ENCODE measurements around the gene SKI.

SKI gene

DNA sequence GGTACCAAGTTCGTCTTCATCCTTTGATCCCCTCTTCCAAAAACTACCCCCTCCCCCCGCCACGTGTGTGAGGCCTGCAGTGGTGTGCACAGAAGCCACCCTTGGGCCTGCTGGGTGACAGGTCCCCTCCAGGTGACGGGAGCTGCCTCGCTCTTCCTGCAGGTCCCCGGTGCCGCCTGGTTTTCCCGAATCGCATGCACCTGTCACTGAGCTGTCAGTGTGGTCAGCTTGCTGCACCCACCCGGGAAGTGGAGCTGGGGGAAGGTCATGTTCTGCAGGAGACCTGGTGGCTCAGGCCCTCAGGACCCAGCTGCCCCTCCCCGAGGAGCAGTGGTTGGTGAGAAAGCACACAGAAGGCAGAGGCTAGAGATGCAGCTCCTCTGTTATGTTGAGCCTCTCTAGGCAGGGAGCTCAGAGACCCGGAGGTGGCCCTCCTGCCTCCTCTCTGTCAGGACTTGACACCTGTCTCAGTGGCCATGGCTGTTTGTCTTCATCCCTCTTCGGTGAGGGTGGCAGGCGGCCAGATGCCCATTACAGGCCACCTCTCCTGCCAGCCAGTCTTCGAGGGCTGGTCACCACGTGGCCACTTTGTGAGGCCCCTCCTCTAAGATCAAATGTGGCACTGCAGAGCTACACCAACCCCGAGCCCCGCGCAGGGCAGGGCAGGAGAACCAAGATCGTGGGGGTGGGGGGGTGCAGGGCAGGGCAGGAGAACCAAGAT lies 60.9 kb downstream of the SKI start:
- Histone ChIP-seq H3K4ac (ENCODE audit: low read length) (no peak overlapping the region), H2BK5ac (ENCODE audit: low read length) (no peak overlapping the region), H3K27ac (replicated peaks; ENCODE audit: low read length) (no peak overlapping the region), H3K36me3 (replicated peaks in 1 of 2; ENCODE audit: control insufficient read depth in 2 of 2, insufficient read depth in 2 of 2, low read length in 2 of 2) (peaks cover 0 to 19% of the 10 kb centered on the region in 2 donors), H3K4me1 (ENCODE audit: control insufficient read depth in 2 of 2, insufficient read depth in 1 of 2, low read depth in 1 of 2, low read length in 2 of 2) (peaks cover 5 to 28% of the 10 kb centered on the region in 2 donors), H3K9me3 (replicated peaks in 1 of 2; ENCODE audit: control insufficient read depth in 2 of 2, insufficient read depth in 1 of 2, low read depth in 1 of 2, low read length in 2 of 2) (no peaks in the 10 kb centered on the region), H2BK15ac (ENCODE audit: low read length) (peak overlapping the region; percentile 4), H3K18ac (ENCODE audit: low read length) (peak overlapping the region; percentile 72), H3K4me3 (ENCODE audit: low read length in 2 of 2) (no peak overlapping the region), H4K91ac (ENCODE audit: low read depth, low read length, poor library complexity) (no peak overlapping the region), H3K4me2 (ENCODE audit: insufficient read depth, low read length, poor library complexity, severe bottlenecking) (no peak overlapping the region), H2AFZ (ENCODE audit: low read length) (no peak overlapping the region), H3K23ac (ENCODE audit: low read depth, low read length, poor library complexity) (peak overlapping the region; percentile 55), H3K14ac (ENCODE audit: low read length) (no peak overlapping the region), H2BK120ac (ENCODE audit: low read depth, low read length) (no peak overlapping the region), H3K79me1 (ENCODE audit: low read depth, low read length) (peaks cover 30% of the 10 kb centered on the region), H3K27me3 (ENCODE audit: control insufficient read depth in 3 of 3, insufficient read depth in 3 of 3, low read depth in 1 of 3, low read length in 3 of 3) (no peaks in the 10 kb centered on the region), H2BK12ac (ENCODE audit: low read length) (no peak overlapping the region), H2AK5ac (ENCODE audit: low read depth, low read length) (peak overlapping the region; percentile 60), H3K9ac (ENCODE audit: low read depth, low read length, poor library complexity) (peak overlapping the region; percentile 44), H4K8ac (ENCODE audit: low read depth, low read length) (no peak overlapping the region)
- no CpG with 5 or more reads among the region's 20 CpGs for WGBS, 2 donors (ENCODE audit: extremely low coverage in 2 of 2, insufficient read length in 2 of 2, insufficient replicate concordance in 1 of 2)
- DNase-seq (ENCODE audit: low spot score), result no peak

- peak overlapping the region; percentile 82 for H2BK12ac ChIP-seq (ENCODE audit: low read length)
- H2AK5ac ChIP-seq (ENCODE audit: low read depth, low read length), result no peak overlapping the region
- H3K4me2 ChIP-seq (ENCODE audit: insufficient read depth, low read length, poor library complexity, severe bottlenecking), result no peak overlapping the region
- peak overlapping the region; percentile 53 for H3K9ac ChIP-seq (ENCODE audit: low read depth, low read length, poor library complexity)
- no peak overlapping the region for H3K23ac ChIP-seq (ENCODE audit: low read depth, low read length, poor library complexity)
- H4K8ac ChIP-seq (ENCODE audit: low read depth, low read length), result no peak overlapping the region
- no CpG with 5 or more reads among the region's 9 CpGs for WGBS, 2 donors (ENCODE audit: extremely low coverage in 2 of 2, insufficient read length in 2 of 2, insufficient replicate concordance in 1 of 2)
- H2BK15ac ChIP-seq (ENCODE audit: low read length), result no peak overlapping the region
- H3K4me1 ChIP-seq (ENCODE audit: control insufficient read depth in 2 of 2, insufficient read depth in 1 of 2, low read depth in 1 of 2, low read length in 2 of 2), result peaks cover 5 to 25% of the 10 kb centered on the region in 2 donors
- no peak overlapping the region for H3K4me3 ChIP-seq (ENCODE audit: low read length in 2 of 2)
- H2AFZ ChIP-seq (ENCODE audit: low read length), result no peak overlapping the region
- peaks cover 33% of the 10 kb centered on the region for H3K79me1 ChIP-seq (ENCODE audit: low read depth, low read length)
- no peaks in the 10 kb centered on the region for H3K9me3 ChIP-seq (replicated peaks in 1 of 2; ENCODE audit: control insufficient read depth in 2 of 2, insufficient read depth in 1 of 2, low read depth in 1 of 2, low read length in 2 of 2)
- H2BK5ac ChIP-seq (ENCODE audit: low read length), result no peak overlapping the region
- no peak overlapping the region for H4K91ac ChIP-seq (ENCODE audit: low read depth, low read length, poor library complexity)
- H3K18ac ChIP-seq (ENCODE audit: low read length), result peak overlapping the region; percentile 82
- no peak overlapping the region for H3K27ac ChIP-seq (replicated peaks; ENCODE audit: low read length)
- no peak overlapping the region for H3K4ac ChIP-seq (ENCODE audit: low read length)
- no peaks in the 10 kb centered on the region for H3K27me3 ChIP-seq (ENCODE audit: control insufficient read depth in 3 of 3, insufficient read depth in 3 of 3, low read depth in 1 of 3, low read length in 3 of 3)
- no peak overlapping the region for H3K14ac ChIP-seq (ENCODE audit: low read length)
- peaks cover 0 to 15% of the 10 kb centered on the region in 2 donors for H3K36me3 ChIP-seq (replicated peaks in 1 of 2; ENCODE audit: control insufficient read depth in 2 of 2, insufficient read depth in 2 of 2, low read length in 2 of 2)
- no peak for DNase-seq (ENCODE audit: low spot score)
- H2BK120ac ChIP-seq (ENCODE audit: low read depth, low read length), result no peak overlapping the region
Observed at GRCh38 chr1:2289607-2290006, 61.5 kb downstream of the SKI start.

- Histone ChIP-seq H3K9ac (ENCODE audit: low read depth, low read length, poor library complexity) (no peak overlapping the region), H2BK120ac (ENCODE audit: low read depth, low read length) (no peak overlapping the region), H3K14ac (ENCODE audit: low read length) (no peak overlapping the region), H4K8ac (ENCODE audit: low read depth, low read length) (no peak overlapping the region), H2BK15ac (ENCODE audit: low read length) (no peak overlapping the region), H3K4me1 (ENCODE audit: control insufficient read depth in 2 of 2, insufficient read depth in 1 of 2, low read depth in 1 of 2, low read length in 2 of 2) (peaks cover 5 to 25% of the 10 kb centered on the region in 2 donors), H3K27ac (replicated peaks; ENCODE audit: low read length) (no peak overlapping the region), H3K9me3 (replicated peaks in 1 of 2; ENCODE audit: control insufficient read depth in 2 of 2, insufficient read depth in 1 of 2, low read depth in 1 of 2, low read length in 2 of 2) (no peaks in the 10 kb centered on the region), H4K91ac (ENCODE audit: low read depth, low read length, poor library complexity) (no peak overlapping the region), H3K79me1 (ENCODE audit: low read depth, low read length) (peaks cover 37% of the 10 kb centered on the region), H2BK5ac (ENCODE audit: low read length) (peak overlapping the region; percentile 55), H2AK5ac (ENCODE audit: low read depth, low read length) (peak overlapping the region; percentile 24), H3K4me3 (ENCODE audit: low read length in 2 of 2) (peak overlapping the region in 1 of 2 donors; percentile 17), H3K36me3 (replicated peaks in 1 of 2; ENCODE audit: control insufficient read depth in 2 of 2, insufficient read depth in 2 of 2, low read length in 2 of 2) (peaks cover 0 to 13% of the 10 kb centered on the region in 2 donors), H3K23ac (ENCODE audit: low read depth, low read length, poor library complexity) (no peak overlapping the region), H3K4ac (ENCODE audit: low read length) (no peak overlapping the region), H3K4me2 (ENCODE audit: insufficient read depth, low read length, poor library complexity, severe bottlenecking) (no peak overlapping the region), H2BK12ac (ENCODE audit: low read length) (no peak overlapping the region), H3K27me3 (ENCODE audit: control insufficient read depth in 3 of 3, insufficient read depth in 3 of 3, low read depth in 1 of 3, low read length in 3 of 3) (no peaks in the 10 kb centered on the region), H3K18ac (ENCODE audit: low read length) (peak overlapping the region; percentile 16), H2AFZ (ENCODE audit: low read length) (no peak overlapping the region)
- WGBS, 2 donors (ENCODE audit: extremely low coverage in 2 of 2, insufficient read length in 2 of 2, insufficient replicate concordance in 1 of 2), result no CpG with 5 or more reads among the region's 7 CpGs
- no peak for DNase-seq (ENCODE audit: low spot score)
Observed at GRCh38 chr1:2290171-2290578, 62.1 kb downstream of the SKI start.

GRCh38 chr1:2290595-2291510 lies 62.7 kb downstream of the SKI start:
- no peaks in the 10 kb centered on the region for H3K9me3 ChIP-seq (replicated peaks in 1 of 2; ENCODE audit: control insufficient read depth in 2 of 2, insufficient read depth in 1 of 2, low read depth in 1 of 2, low read length in 2 of 2)
- no peak overlapping the region for H3K4me3 ChIP-seq (ENCODE audit: low read length in 2 of 2)
- H3K4ac ChIP-seq (ENCODE audit: low read length), result no peak overlapping the region
- H4K91ac ChIP-seq (ENCODE audit: low read depth, low read length, poor library complexity), result no peak overlapping the region
- no peak for DNase-seq (ENCODE audit: low spot score)
- no peaks in the 10 kb centered on the region for H3K27me3 ChIP-seq (ENCODE audit: control insufficient read depth in 3 of 3, insufficient read depth in 3 of 3, low read depth in 1 of 3, low read length in 3 of 3)
- peak overlapping the region; percentile 24 for H2AK5ac ChIP-seq (ENCODE audit: low read depth, low read length)
- peak overlapping the region; percentile 67 for H3K18ac ChIP-seq (ENCODE audit: low read length)
- peaks cover 37% of the 10 kb centered on the region for H3K79me1 ChIP-seq (ENCODE audit: low read depth, low read length)
- no peak overlapping the region for H2BK12ac ChIP-seq (ENCODE audit: low read length)
- no peak overlapping the region for H3K4me2 ChIP-seq (ENCODE audit: insufficient read depth, low read length, poor library complexity, severe bottlenecking)
- peak overlapping the region; percentile 55 for H2BK5ac ChIP-seq (ENCODE audit: low read length)
- H2BK15ac ChIP-seq (ENCODE audit: low read length), result no peak overlapping the region
- H4K8ac ChIP-seq (ENCODE audit: low read depth, low read length), result no peak overlapping the region
- no peak overlapping the region for H2AFZ ChIP-seq (ENCODE audit: low read length)
- peak overlapping the region; percentile 73 for H3K9ac ChIP-seq (ENCODE audit: low read depth, low read length, poor library complexity)
- peaks cover 5 to 25% of the 10 kb centered on the region in 2 donors for H3K4me1 ChIP-seq (ENCODE audit: control insufficient read depth in 2 of 2, insufficient read depth in 1 of 2, low read depth in 1 of 2, low read length in 2 of 2)
- H3K14ac ChIP-seq (ENCODE audit: low read length), result no peak overlapping the region
- H2BK120ac ChIP-seq (ENCODE audit: low read depth, low read length), result no peak overlapping the region
- H3K36me3 ChIP-seq (replicated peaks in 1 of 2; ENCODE audit: control insufficient read depth in 2 of 2, insufficient read depth in 2 of 2, low read length in 2 of 2), result peaks cover 0 to 17% of the 10 kb centered on the region in 2 donors
- peak overlapping the region; percentile 16 for H3K27ac ChIP-seq (replicated peaks; ENCODE audit: low read length)
- WGBS, 2 donors (ENCODE audit: extremely low coverage in 2 of 2, insufficient read length in 2 of 2, insufficient replicate concordance in 1 of 2), result no CpG with 5 or more reads among the region's 41 CpGs
- H3K23ac ChIP-seq (ENCODE audit: low read depth, low read length, poor library complexity), result peak overlapping the region; percentile 16

Data from neuronal stem cell (in vitro differentiated cells).